K562 (cell line): Measurements from ENCODE around the gene SEMA3G. TPM values are rescaled to one million over a fixed set of nuclear protein-coding genes. Genes with fewer than 3 reads are reported as not detected.

Source experiments
- ATAC-seq: fragments of 200-7000 bp; cut with Tn5 transposase; 3 replicates; pipeline ENCODE4 v1.9.1; 2020; ENCODE audit warnings: moderate library complexity
- BruUV-seq: library from RNA; stranded (reverse); fragments of 400-500 nt; replicated peaks from 2 replicates; lab custom pipeline; 2021; lab: Mats Ljungman, UMichigan
- CTCF ChIA-PET: fragments of 300-600 bp; formaldehyde crosslinking; extraction: SDS; loops from one replicate; lab custom pipeline; 2021; ENCODE audit warnings: low intra/inter-chr PET ratio; lab: Yijun Ruan, JAX
- POLR2A ChIA-PET: fragments of 300-600, 350-650 bp; sonication (Branson Sonifier 250); formaldehyde crosslinking; extraction: SDS; loops from one replicate; lab custom pipeline; 2021; ENCODE audit warnings: antibody characterized with exemption, inconsistent platforms; lab: Yijun Ruan, JAX
- DNase-seq, 4 experiments: peaks; one replicate each; pipeline versions ENCODE4 v3.0.0 to v3.0.0-alpha.2; 2011 to 2018; ENCODE audit warnings: low spot score in 3 of 4, mixed read lengths in 3 of 4; ENCODE audit errors: extremely low read depth in 1 of 4
- FAIRE-seq: peaks from 2 replicates; lab custom pipeline; 2011; peaks lifted over from hg19 to GRCh38; lab: Jason Lieb, UNC
- H2AFZ ChIP-seq: 2 replicates; pipeline ENCODE4 v1.6.0; 2011; ENCODE audit warnings: low read depth, low read length, control low read depth, inconsistent platforms
- H3K27ac ChIP-seq: fragments of 200-600 bp; 3 replicates; pipeline ENCODE4 v1.8.0; 2011; ENCODE audit warnings: low read depth, mild to moderate bottlenecking, control low read depth, inconsistent platforms, low read length, moderate library complexity, mixed read lengths; ENCODE audit errors: extremely low read depth
- H3K27me3 ChIP-seq, 2 experiments: fragments of 300-600 bp in 1 of 2; 2 replicates in 1 of 2; 3 replicates in 1 of 2; pipeline versions ENCODE4 v1.6.0 to v1.8.0; 2011; ENCODE audit warnings: inconsistent platforms in 2 of 2, low read length in 2 of 2, mild to moderate bottlenecking in 1 of 2, mixed read lengths in 1 of 2, moderate library complexity in 1 of 2; ENCODE audit not compliant: control insufficient read depth in 2 of 2, insufficient read depth in 2 of 2
- H3K36me3 ChIP-seq: fragments of 300-600 bp; 3 replicates; pipeline ENCODE4 v1.8.0; 2011; ENCODE audit warnings: mild to moderate bottlenecking, low read length, inconsistent platforms; ENCODE audit not compliant: control insufficient read depth, insufficient read depth
- H3K4me1 ChIP-seq, 2 experiments: fragments of 200-600 bp in 1 of 2; replicated peaks in 1 of 2; 2 replicates in 1 of 2; 3 replicates in 1 of 2; pipeline versions ENCODE4 v1.5.1 to v1.8.0; 2011; ENCODE audit warnings: inconsistent platforms in 2 of 2, low read length in 2 of 2, mild to moderate bottlenecking in 1 of 2, mixed read lengths in 1 of 2, moderate library complexity in 1 of 2; ENCODE audit not compliant: control insufficient read depth in 2 of 2, insufficient read depth in 2 of 2
- H3K4me2 ChIP-seq: 2 replicates; pipeline ENCODE4 v1.6.1; 2011; ENCODE audit warnings: low read length, control low read depth, inconsistent platforms, mixed read lengths; ENCODE audit not compliant: insufficient read depth
- H3K4me3 ChIP-seq: fragments of 200-600 bp; sonication (generic), shearing (Covaris generic); 2 replicates; pipeline ENCODE4 v1.5.1; 2016; ENCODE audit warnings: control low read depth, inconsistent platforms
- H3K79me2 ChIP-seq: fragments of 200-600 bp; 3 replicates; pipeline ENCODE4 v1.8.0; 2011; ENCODE audit warnings: low read length, inconsistent platforms; ENCODE audit not compliant: control insufficient read depth, insufficient read depth
- H3K9ac ChIP-seq, 2 experiments: 2 replicates each; pipeline versions ENCODE4 v1.6.0 to v1.6.1; 2011; ENCODE audit warnings: low read depth in 2 of 2, low read length in 2 of 2, control low read depth in 1 of 2, inconsistent platforms in 1 of 2, mild to moderate bottlenecking in 1 of 2, mixed read lengths in 1 of 2; ENCODE audit not compliant: insufficient read depth in 1 of 2
- H3K9me1 ChIP-seq: one replicate; pipeline ENCODE4 v1.6.0; 2011; ENCODE audit warnings: inconsistent platforms, mild to moderate bottlenecking, low read length, moderate library complexity; ENCODE audit not compliant: control insufficient read depth, insufficient read depth
- H3K9me3 ChIP-seq: replicated peaks from 2 replicates; pipeline ENCODE4 v1.5.1; 2011; ENCODE audit warnings: low read depth, low read length, inconsistent platforms; ENCODE audit not compliant: control insufficient read depth, insufficient read depth
- H4K20me1 ChIP-seq: replicated peaks from 2 replicates; pipeline ENCODE4 v1.6.1; 2011; ENCODE audit warnings: low read length, inconsistent platforms, mixed read lengths; ENCODE audit not compliant: control insufficient read depth, insufficient read depth
- CCNT2 ChIP-seq: IDR thresholded peaks from 2 replicates; pipeline ENCODE4 v1.6.1; 2011; ENCODE audit warnings: borderline replicate concordance, low read depth, mild to moderate bottlenecking, moderate library complexity, mixed read lengths, low read length; ENCODE audit not compliant: insufficient read length; ENCODE audit errors: extremely low read depth
- CEBPG ChIP-seq, 3 experiments: fragments of 200-800 bp in 1 of 3; sonication (Bioruptor generic) in 1 of 3; sonication (generic) in 1 of 3; formaldehyde crosslinking in 1 of 3; IDR thresholded peaks in 2 of 3; conservative IDR thresholded peaks in 1 of 3; 2 replicates each; pipeline versions ENCODE4 v1.6.1 to v1.8.0; 2016 to 2022; ENCODE audit warnings: missing compliant biosample characterization in 2 of 3, missing genetic modification characterization in 2 of 3, mild to moderate bottlenecking in 1 of 3, missing genetic modification reagents in 1 of 3
- GTF2F1 ChIP-seq: IDR thresholded peaks from 2 replicates; pipeline ENCODE4 v1.6.1; 2011; ENCODE audit warnings: low read depth, low read length, improper control_type of control experiment
- HMBOX1 ChIP-seq: sonication (generic); IDR thresholded peaks from 2 replicates; pipeline ENCODE4 v1.6.1; 2016
- HNRNPUL1 ChIP-seq: fragments of 200-400 bp; formaldehyde crosslinking; IDR thresholded peaks from 2 replicates; pipeline ENCODE4 v1.6.1; 2017; ENCODE audit warnings: low read length
- MTA2 ChIP-seq: fragments of 450-650 bp; IDR thresholded peaks from 2 replicates; pipeline ENCODE4 v1.6.1; 2016; ENCODE audit warnings: low read depth
- RNF219 ChIP-seq: fragments of 250-450 bp; sonication (Bioruptor Pico); IDR thresholded peaks from 2 replicates; pipeline ENCODE4 v1.5.0; 2022; ENCODE audit warnings: mild to moderate bottlenecking
- SP2 ChIP-seq: IDR thresholded peaks from 2 replicates; pipeline ENCODE4 v1.6.1; 2011; ENCODE audit warnings: mild to moderate bottlenecking, low read depth, low read length, moderate library complexity; ENCODE audit not compliant: poor library complexity, severe bottlenecking; ENCODE audit errors: extremely low read depth
- TEAD1 ChIP-seq, 2 experiments: fragments of 450-650 bp in 1 of 2; sonication (generic) in 1 of 2; formaldehyde crosslinking; IDR thresholded peaks; 2 replicates each; pipeline versions ENCODE4 v1.4.0 to v1.8.0; 2020 to 2022; ENCODE audit warnings: mild to moderate bottlenecking in 2 of 2, missing genetic modification reagents in 1 of 2
- TFAM ChIP-seq: fragments of 250-450 bp; sonication (Bioruptor Pico); conservative IDR thresholded peaks from 2 replicates; pipeline ENCODE4 v1.5.0; 2021; ENCODE audit warnings: mild to moderate bottlenecking, moderate library complexity
- USF1 ChIP-seq: sonication (generic); formaldehyde crosslinking; IDR thresholded peaks from 2 replicates; pipeline ENCODE4 v1.9.0; 2022; ENCODE audit warnings: mild to moderate bottlenecking, missing genetic modification reagents
- ZMIZ1 ChIP-seq, 2 experiments: fragments of 150-350 bp in 1 of 2; IDR thresholded peaks; 2 replicates each; pipeline ENCODE4 v1.6.1; 2012 to 2016; ENCODE audit warnings: low read depth in 2 of 2, low read length in 2 of 2, mild to moderate bottlenecking in 1 of 2, moderate library complexity in 1 of 2
- WGBS: fragments of 100-300 bp; shearing (Covaris generic); methylation state at CpG from one replicate; pipeline ENCODE4 v1.1.6; 2016; ENCODE audit warnings: low coverage, mixed read lengths; ENCODE audit not compliant: insufficient coverage; ENCODE audit errors: missing lambda C conversion rate; 5-methylcytosine and 5-hydroxymethylcytosine counted together
- in situ Hi-C: fragments of 300-500 bp; cut with MboI; formaldehyde crosslinking; loops from 4 replicates; pipeline ENCODE4 v1.15.0; 2018; ENCODE audit warnings: inconsistent platforms, mixed read lengths
- intact Hi-C: fragments of 100-400 bp; cut with micrococcal nuclease; formaldehyde crosslinking; loops from 2 replicates; pipeline ENCODE4 v1.14.2; 2022
- polyA plus RNA-seq, 8 experiments: library from polyadenylated mRNA; depleted of rRNA in 4 of 8; stranded (reverse) in 5 of 8; unstranded in 3 of 8; fragments of >200 nt; fragmentation: Nextera tagmentation in 2 of 8; fragmentation: Illumina TruSeq in 1 of 8; extraction: Ambion mirVana in 2 of 8; extraction: Trizol in 1 of 8; gene quantifications; 2 replicates each; pipeline versions ENCODE4 v1.2.1 to v1.2.3, GENCODE V29; 2011 to 2014; ENCODE audit warnings: inconsistent platforms in 1 of 8, missing spikeins in 1 of 8
- total RNA-seq, 7 experiments: library from RNA; depleted of rRNA in 6 of 7; stranded (reverse); fragments of >200 nt in 6 of 7; fragmentation: Illumina TruSeq in 2 of 7; extraction: Trizol in 2 of 7; gene quantifications; 2 replicates each; pipeline versions ENCODE4 v1.2.1 to v1.2.3, GENCODE V29; 2011 to 2021; ENCODE audit warnings: low replicate concordance in 1 of 7

SEMA3G gene
- total and polyA plus RNA-seq, 9 of the 15 experiments (the other 6 are each of a cell fraction or from before 2014, with no cell fraction given): 0.04 to 0.07 (median 0.05) TPM; not detected in 6

- no TSS peak for BruUV-seq
- ATAC-seq (no peak), FAIRE-seq (no peak), DNase-seq (no peak)
- in situ Hi-C loops (loop anchor here (10.0 kb wide), 1 partner anchor 148 kb away; no protein-coding TSS in a partner anchor), intact Hi-C loops (no loop called here)
- no peaks in the 10 kb centered on the region for H3K36me3 ChIP-seq
- peaks cover 0 to 30% of the 10 kb centered on the region in 2 experiments; a peak in 2 of 5 replicates for H3K4me1 ChIP-seq
- H3K27ac ChIP-seq: no peak overlapping the region
- ChIA-PET POLR2A (interaction anchor here (0.7 kb wide), 1 partner anchor 165 kb away, joined by 5 read pairs; no protein-coding TSS in a partner anchor), CTCF (no interaction called here)
- no peak overlapping the region for H3K4me2 ChIP-seq
- H3K27me3 ChIP-seq: peaks cover 0 to 4% of the 10 kb centered on the region in 2 experiments; a peak in 1 of 5 replicates
- H2AFZ ChIP-seq: no peak overlapping the region
- H4K20me1 ChIP-seq: no peaks in the 10 kb centered on the region
- no peaks in the 10 kb centered on the region for H3K79me2 ChIP-seq
- H3K9me3 ChIP-seq: no peaks in the 10 kb centered on the region
- no peak overlapping the region for H3K9ac ChIP-seq
- H3K4me3 ChIP-seq: no peak overlapping the region
- WGBS: 40% methylated on average over 9 of the region's 16 CpGs
- no peaks in the 10 kb centered on the region for H3K9me1 ChIP-seq
- TF ChIP-seq CCNT2 (no peak), USF1 (CRISPR knock-in tag) (no peak), TFAM (no peak), SP2 (no peak), GTF2F1 (no peak), MTA2 (no peak), HNRNPUL1 (no peak), CEBPG (CRISPR knock-in tag; IDR thresholded peaks at IDR 0.05) (no peak), CEBPG (tag; conservative IDR thresholded peaks at IDR 0.05 in 1 of 2, IDR thresholded peaks at IDR 0.05 in 1 of 2) (no peak), ZMIZ1 (IDR thresholded peaks at IDR 0.05; ENCODE audit: low read depth in 2 of 2, low read length in 2 of 2) (no peak), RNF219 (CRISPR knock-in tag) (no peak), TEAD1 (CRISPR knock-in tag; IDR thresholded peaks at IDR 0.05) (no peak), HMBOX1 (no peak)
Observed at GRCh38 chr3:52442409-52443267, 2.3 kb downstream of the SEMA3G start.
